Measurements from ENCODE around the gene PPIP5K1.
"Not testable (repeated sequence)": the region's sequence is repeated elsewhere in the genome, so short reads cannot be mapped to it uniquely, and the experiment has no call there.

DNA sequence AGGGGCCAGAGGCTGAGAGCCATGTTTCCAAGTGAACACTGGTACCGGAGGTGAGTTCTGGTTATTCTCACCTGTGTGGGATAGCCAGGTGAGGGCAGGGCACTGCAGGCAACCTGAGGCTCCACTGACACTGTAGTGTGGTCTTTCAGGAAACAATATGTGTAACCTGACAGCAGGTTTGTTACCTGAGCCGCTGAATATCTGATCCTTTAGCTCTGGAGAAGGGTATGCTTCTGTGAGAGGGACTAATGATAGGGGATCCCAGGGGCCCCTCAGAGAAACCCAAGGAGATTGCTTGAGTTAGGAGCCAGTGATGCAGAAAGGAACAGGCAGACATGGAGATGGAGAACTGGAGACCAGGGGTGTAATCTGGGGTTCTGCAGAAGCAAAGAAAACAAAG, 28.7 kb upstream of the PPIP5K1 start, which contains the start of gene STRC:
- TF ChIP-seq YY1 (tag by site-specific recombination; IDR thresholded peaks at IDR 0.05); ZNF274 (IDR thresholded peaks at IDR 0.05; ENCODE audit: low read length); ZNF274 (tag by site-specific recombination; IDR thresholded peaks at IDR 0.05; ENCODE audit: borderline replicate concordance); EGR2 (tag by site-specific recombination; IDR thresholded peaks at IDR 0.05; ENCODE audit: low read depth); CTCF (tag by site-specific recombination; IDR thresholded peaks at IDR 0.05); ZNF518A (tag by site-specific recombination; conservative IDR thresholded peaks at IDR 0.05; ENCODE audit: low read depth): not testable (repeated sequence)
- TF ChIP-seq, protein P1, sequence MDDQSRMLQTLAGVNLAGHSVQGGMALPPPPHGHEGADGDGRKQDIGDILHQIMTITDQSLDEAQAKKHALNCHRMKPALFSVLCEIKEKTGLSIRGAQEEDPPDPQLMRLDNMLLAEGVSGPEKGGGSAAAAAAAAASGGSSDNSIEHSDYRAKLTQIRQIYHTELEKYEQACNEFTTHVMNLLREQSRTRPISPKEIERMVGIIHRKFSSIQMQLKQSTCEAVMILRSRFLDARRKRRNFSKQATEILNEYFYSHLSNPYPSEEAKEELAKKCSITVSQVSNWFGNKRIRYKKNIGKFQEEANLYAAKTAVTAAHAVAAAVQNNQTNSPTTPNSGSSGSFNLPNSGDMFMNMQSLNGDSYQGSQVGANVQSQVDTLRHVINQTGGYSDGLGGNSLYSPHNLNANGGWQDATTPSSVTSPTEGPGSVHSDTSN (CRISPR knock-in tag; IDR thresholded peaks at IDR 0.05), result not testable (repeated sequence)

All from HEK293 (cell line).